AG09309 (cell line): ENCODE measurements around the gene SLC25A1.

Experiments used
- DNase-seq: peaks from one replicate; pipeline ENCODE4 v3.0.0-alpha.2; 2010; ENCODE audit warnings: low read depth
- H3K4me3 ChIP-seq: 2 replicates; pipeline ENCODE4 v1.5.1; 2011; ENCODE audit warnings: mild to moderate bottlenecking, low read depth, low read length, moderate library complexity; ENCODE audit not compliant: control insufficient read depth
- TF ChIP-seq, protein P1 (sequence below): IDR thresholded peaks from 2 replicates; pipeline ENCODE4 v1.5.1; 2011; ENCODE audit warnings: mild to moderate bottlenecking, low read depth, low read length, inconsistent platforms; ENCODE audit not compliant: insufficient read depth, control insufficient read depth; ENCODE audit errors: missing control alignments

Gene SLC25A1

DNA sequence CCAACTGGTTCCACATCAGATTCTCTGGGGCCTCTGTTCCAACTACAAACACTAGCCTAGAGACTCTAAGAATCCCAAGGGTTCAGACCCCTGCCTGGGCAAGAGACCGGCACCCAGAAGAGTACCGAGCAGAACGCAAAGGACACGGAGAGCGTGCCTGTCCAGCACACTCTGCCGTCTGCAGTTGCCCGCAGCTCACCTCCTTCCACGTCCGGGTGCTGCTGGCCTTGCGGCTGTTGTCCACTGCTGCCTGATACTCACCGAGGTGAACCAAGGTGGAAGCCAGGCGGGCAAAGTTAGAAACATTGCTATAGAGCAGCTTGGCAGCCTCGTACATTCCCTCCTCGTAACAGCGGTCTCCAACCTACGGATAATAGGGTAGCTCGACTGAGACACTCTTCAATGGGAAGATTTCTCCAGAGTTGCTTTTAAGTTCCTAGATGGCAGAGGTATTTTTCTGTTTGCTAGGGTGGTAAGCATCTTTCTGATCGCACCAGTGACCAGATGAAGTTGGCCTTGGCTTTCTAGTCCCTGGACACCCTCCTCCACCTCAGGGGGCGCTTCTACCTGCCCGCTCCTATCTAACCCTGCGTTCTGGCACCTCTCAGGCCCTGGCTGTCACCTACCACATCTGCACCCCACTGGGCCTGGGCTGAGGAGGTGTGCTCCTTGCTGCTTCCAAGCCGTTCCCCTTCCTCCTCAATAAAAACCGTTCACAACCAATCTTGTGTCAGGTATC lies 22.8 kb upstream of the SLC25A1 start:
- TF ChIP-seq, protein P1, sequence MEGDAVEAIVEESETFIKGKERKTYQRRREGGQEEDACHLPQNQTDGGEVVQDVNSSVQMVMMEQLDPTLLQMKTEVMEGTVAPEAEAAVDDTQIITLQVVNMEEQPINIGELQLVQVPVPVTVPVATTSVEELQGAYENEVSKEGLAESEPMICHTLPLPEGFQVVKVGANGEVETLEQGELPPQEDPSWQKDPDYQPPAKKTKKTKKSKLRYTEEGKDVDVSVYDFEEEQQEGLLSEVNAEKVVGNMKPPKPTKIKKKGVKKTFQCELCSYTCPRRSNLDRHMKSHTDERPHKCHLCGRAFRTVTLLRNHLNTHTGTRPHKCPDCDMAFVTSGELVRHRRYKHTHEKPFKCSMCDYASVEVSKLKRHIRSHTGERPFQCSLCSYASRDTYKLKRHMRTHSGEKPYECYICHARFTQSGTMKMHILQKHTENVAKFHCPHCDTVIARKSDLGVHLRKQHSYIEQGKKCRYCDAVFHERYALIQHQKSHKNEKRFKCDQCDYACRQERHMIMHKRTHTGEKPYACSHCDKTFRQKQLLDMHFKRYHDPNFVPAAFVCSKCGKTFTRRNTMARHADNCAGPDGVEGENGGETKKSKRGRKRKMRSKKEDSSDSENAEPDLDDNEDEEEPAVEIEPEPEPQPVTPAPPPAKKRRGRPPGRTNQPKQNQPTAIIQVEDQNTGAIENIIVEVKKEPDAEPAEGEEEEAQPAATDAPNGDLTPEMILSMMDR, result no peak
- no peak overlapping the region for H3K4me3 ChIP-seq
- DNase-seq, result no peak

DNA sequence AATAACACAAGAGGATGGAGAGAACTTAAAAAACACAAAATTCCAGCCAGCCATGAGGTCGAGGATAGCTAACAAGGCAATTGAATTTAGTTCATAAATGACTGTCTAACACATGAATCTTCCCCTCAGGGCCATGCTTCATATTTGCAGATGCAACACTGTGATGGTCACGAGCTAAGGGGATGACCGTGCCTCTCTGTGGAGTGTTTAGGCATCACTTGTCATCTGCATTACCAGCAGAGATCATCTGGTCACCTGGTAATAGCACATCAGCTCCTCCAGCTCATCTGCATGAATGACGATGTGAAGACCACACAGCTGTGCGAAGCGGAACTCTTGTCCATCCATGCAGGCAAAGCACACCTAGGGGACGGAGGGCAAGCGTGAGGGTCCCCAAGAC lies 20.9 kb upstream of the SLC25A1 start:
- no peak for DNase-seq
- TF ChIP-seq, protein P1, result no peak
- no peak overlapping the region for H3K4me3 ChIP-seq

DNA sequence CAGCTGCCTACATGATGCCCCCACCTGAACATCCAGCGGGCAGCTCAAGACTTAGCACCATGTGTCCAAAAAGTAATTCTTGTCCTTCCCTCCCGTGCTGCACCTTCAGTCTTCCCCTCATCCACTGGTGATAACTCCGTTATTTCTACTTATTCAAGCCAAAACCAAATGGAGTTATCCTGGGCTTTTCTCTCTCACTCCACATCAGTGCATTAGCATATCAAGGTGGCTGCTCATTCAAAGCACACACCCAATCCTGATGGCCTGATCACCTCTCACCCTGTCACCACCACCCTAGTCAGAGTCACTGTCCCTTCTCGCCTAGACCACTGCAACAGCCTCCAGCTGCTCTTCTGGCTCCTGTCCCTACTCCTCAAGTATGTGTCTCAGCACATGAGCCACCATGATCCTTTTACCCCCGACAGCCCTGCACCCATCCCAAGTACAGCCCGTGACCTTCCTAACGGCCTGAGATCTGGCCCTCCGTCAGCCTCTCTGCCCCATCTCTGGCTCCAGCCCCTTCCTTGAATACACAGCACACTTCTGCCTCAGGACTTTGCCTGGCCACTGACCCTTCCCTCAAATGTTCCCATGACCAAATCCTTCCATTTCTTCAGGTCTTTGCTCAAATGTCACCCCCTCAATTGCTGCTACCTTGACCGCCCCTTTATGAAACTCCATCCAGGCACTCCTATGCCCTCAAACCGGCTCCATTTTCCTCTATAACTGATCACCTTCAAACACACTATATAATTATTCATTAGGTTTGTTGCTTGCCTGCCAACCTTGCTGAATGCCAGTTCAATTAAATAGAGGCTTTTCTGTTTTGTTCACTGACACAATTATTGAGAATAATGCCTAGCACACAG lies 19.7 kb upstream of the SLC25A1 start:
- no peak for DNase-seq
- TF ChIP-seq, protein P1, result no peak
- no peak overlapping the region for H3K4me3 ChIP-seq

DNA sequence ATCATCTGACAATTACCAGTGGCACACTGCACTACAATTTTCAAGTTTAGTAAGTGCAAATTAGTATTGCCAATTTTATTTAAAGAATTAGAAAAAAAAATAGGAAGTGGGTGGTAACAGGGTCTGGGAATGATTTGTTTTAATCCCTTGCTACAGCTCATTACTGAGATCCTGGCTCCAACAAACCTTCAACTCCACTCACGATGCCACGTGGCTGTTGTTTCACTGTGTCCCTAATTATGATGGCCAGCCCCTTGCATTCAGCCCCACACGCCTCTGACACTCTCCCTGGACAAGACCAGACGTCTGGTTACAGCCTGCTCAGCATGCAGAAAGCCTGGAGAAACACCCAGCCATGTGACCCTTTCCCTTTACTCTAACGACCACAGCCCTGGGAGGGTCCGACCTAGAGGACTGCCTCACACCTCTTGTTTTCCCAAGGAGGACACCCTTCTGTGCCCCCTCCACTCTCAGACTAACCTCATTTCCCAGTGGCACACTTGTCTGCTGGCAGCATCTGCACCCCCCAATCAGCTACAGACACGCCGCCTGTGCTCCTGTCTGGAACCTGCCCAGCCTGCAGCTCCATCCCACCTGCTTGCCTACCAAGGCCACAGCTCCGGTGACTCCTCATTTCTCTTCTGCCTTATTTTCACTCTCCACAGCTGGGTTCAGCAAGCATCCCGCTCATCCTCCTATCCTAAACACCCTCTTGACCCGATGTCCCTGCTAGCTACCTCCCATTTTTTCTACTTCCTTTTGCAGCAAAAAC lies 18.5 kb upstream of the SLC25A1 start:
- TF ChIP-seq, protein P1, result no peak
- no peak overlapping the region for H3K4me3 ChIP-seq
- DNase-seq, result no peak

DNA sequence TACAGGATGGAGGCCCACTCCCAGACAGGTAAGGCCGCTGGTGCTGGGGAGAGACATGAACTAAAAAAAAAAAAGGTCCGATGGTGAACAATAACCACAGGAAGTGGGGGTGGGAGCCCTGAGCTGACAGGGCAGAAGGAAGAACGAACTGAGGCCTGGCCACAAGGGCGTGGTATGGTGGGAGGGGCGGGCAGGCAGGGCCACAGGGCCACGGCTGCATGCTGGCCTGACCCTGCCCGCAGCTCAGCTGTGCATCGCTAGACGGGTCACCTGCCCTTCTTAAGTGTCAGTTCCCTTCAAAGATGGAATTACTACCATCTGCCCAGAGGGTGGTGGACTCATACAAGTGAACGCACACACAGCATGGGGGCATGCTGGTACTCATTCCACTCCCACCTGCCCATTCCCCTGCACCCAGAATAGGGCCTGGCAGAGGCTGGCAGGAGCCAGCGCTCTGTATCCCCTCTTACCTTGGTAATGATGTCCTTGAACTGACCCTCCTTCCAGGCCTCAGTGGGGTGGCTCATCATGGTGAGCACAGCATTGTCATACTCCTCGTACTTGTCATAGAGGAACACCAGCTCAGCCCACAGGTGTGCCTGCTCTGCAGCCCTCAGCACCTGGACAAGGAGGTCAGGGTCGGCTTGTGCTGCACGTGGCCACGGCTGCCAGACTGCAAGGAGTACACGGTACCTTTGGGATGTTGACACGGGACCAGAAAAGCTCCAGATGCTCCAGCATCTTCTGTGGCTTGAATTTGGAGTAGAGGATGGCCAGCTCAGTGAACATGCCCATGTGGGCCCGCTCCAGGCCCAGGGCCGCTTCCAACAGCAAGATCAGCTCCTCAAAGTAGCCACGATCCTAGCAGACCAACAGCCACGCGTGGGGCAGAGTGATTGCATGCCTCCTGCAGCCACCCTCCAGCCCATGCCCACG lies 17.5 kb upstream of the SLC25A1 start:
- TF ChIP-seq, protein P1, result no peak
- no peak for DNase-seq
- H3K4me3 ChIP-seq, result no peak overlapping the region
